SK-N-MC (cell line): ENCODE results near the gene NDUFA6.

Experiments
- EZH2 ChIP-seq: fragments of 200-600 bp; sonication (generic); IDR thresholded peaks from one replicate; pipeline ENCODE4 v1.6.1; 2017; ENCODE audit warnings: antibody characterized with exemption
- FOXP2 ChIP-seq: optimal IDR thresholded peaks from 2 replicates; pipeline ENCODE3; 2011; ENCODE audit warnings: mild to moderate bottlenecking, moderate library complexity; ENCODE audit not compliant: insufficient read depth; ENCODE audit errors: extremely low read length, control extremely low read depth
- POLR2AphosphoS5 ChIP-seq: IDR thresholded peaks from 2 replicates; pipeline ENCODE4 v1.6.1; 2012; ENCODE audit warnings: mild to moderate bottlenecking, low read depth, low read length, borderline replicate concordance

- TF ChIP-seq EZH2 = no peak
- TF ChIP-seq POLR2AphosphoS5 = no peak
- no peak for TF ChIP-seq FOXP2
These were observed 27.9 kb downstream of the NDUFA6 start for GRCh38 chr22:42062506-42063170.
